ENCODE results near the gene SLC17A7.
A peak's percentile ranks its signal among the peaks of the same experiment; 100 is the strongest.
"Not testable (repeated sequence)": the region's sequence is repeated elsewhere in the genome, so short reads cannot be mapped to it uniquely, and the experiment has no call there.

Gene SLC17A7

GRCh38 chr19:49473868-49474541 lies 32.7 kb upstream of the SLC17A7 start, which contains the start of gene FLT3LG:
TSS of gene FLT3LG (plus strand) at chr19:49474215. CDS start at chr19:49474640, 425 bp downstream.
- H3K4me1 ChIP-seq (ENCODE audit: control insufficient read depth, insufficient read depth, low read depth, low read length): peaks cover 14% of the 10 kb centered on the region
- H3K9me3 ChIP-seq (ENCODE audit: control insufficient read depth, low read length): no peaks in the 10 kb centered on the region
- 11% methylated on average over 32 of the region's 33 CpGs for WGBS

GRCh38 chr19:49473501-49473867 lies 32.2 kb upstream of the SLC17A7 start:
- not testable (repeated sequence) for H2BK15ac ChIP-seq (ENCODE audit: low read depth, poor library complexity, severe bottlenecking); H2BK12ac ChIP-seq (ENCODE audit: low read length in 2 of 2); H4K91ac ChIP-seq (ENCODE audit: low read length); H3K27me3 ChIP-seq (ENCODE audit: control insufficient read depth in 1 of 2, insufficient read depth in 1 of 2, low read length in 2 of 2); H3K9me3 ChIP-seq (ENCODE audit: control insufficient read depth, low read length); H3K79me1 ChIP-seq (replicated peaks; ENCODE audit: low read length, poor library complexity, severe bottlenecking); DNase-seq; H2BK5ac ChIP-seq (ENCODE audit: low read depth, low read length, poor library complexity, severe bottlenecking); H3K27ac ChIP-seq (ENCODE audit: low read length, poor library complexity, severe bottlenecking); H3K23ac ChIP-seq (ENCODE audit: low read length in 2 of 2); H2BK120ac ChIP-seq (ENCODE audit: low read depth, low read length); H2AK5ac ChIP-seq (ENCODE audit: low read length, severe bottlenecking)
- peak overlapping the region; percentile 71 for H4K8ac ChIP-seq (ENCODE audit: low read length)
- peaks cover 0 to 17% of the 10 kb centered on the region in 2 experiments for H3K36me3 ChIP-seq (ENCODE audit: control insufficient read depth in 1 of 2, insufficient read depth in 2 of 2, low read depth in 1 of 2, low read length in 2 of 2)
- 86% methylated on average over 8 of the region's 9 CpGs for WGBS
- H3K4ac ChIP-seq (ENCODE audit: low read depth in 1 of 2, low read length in 2 of 2): peak overlapping the region in 1 of 2 experiments; percentile 19
- peak overlapping the region in 1 of 2 experiments; percentile 49 for H3K14ac ChIP-seq (ENCODE audit: low read length in 2 of 2)
- H3K9ac ChIP-seq (ENCODE audit: low read length): peak overlapping the region; percentile 89
- peaks cover 11% of the 10 kb centered on the region for H3K4me1 ChIP-seq (ENCODE audit: control insufficient read depth, insufficient read depth, low read depth, low read length)
- peak overlapping the region in 1 of 2 experiments; percentile 72 for H3K18ac ChIP-seq (ENCODE audit: low read depth in 1 of 2, low read length in 2 of 2)
- peak overlapping the region; percentile 97 for H2AFZ ChIP-seq (ENCODE audit: low read depth, low read length)
- H3K4me2 ChIP-seq (ENCODE audit: low read length, poor library complexity, severe bottlenecking): peak overlapping the region; percentile 81
- peak overlapping the region in 1 of 2 experiments; percentile 84 for H3K4me3 ChIP-seq (ENCODE audit: insufficient read depth in 1 of 2, low read depth in 1 of 2, low read length in 2 of 2)

More at GRCh38 chr19:49473868-49474541, 32.7 kb upstream of the SLC17A7 start, which contains the start of gene FLT3LG:
- DNase-seq: peak; percentile 87
- H3K79me1 ChIP-seq (replicated peaks; ENCODE audit: low read length, poor library complexity, severe bottlenecking): no peaks in the 10 kb centered on the region
- H4K8ac ChIP-seq (ENCODE audit: low read length): peak within 1 kb of the TSS; percentile 96
- peak within 1 kb of the TSS; percentile 65 to 88 for H3K18ac ChIP-seq (ENCODE audit: low read depth in 1 of 2, low read length in 2 of 2)
- H2BK120ac ChIP-seq (ENCODE audit: low read depth, low read length): no peak within 1 kb of the TSS
- H2AFZ ChIP-seq (ENCODE audit: low read depth, low read length): peak within 1 kb of the TSS; percentile 97
- peak within 1 kb of the TSS in 1 of 2 experiments; percentile 60 for H3K4ac ChIP-seq (ENCODE audit: low read depth in 1 of 2, low read length in 2 of 2)
- H3K9ac ChIP-seq (ENCODE audit: low read length): peak within 1 kb of the TSS; percentile 89
- peaks cover 0 to 7% of the 10 kb centered on the region in 2 experiments for H3K27me3 ChIP-seq (ENCODE audit: control insufficient read depth in 1 of 2, insufficient read depth in 1 of 2, low read length in 2 of 2)
- H3K4me3 ChIP-seq (ENCODE audit: insufficient read depth in 1 of 2, low read depth in 1 of 2, low read length in 2 of 2): peak within 1 kb of the TSS; percentile 54 to 84
- no peak within 1 kb of the TSS for H3K23ac ChIP-seq (ENCODE audit: low read length in 2 of 2)
- H3K14ac ChIP-seq (ENCODE audit: low read length in 2 of 2): peak within 1 kb of the TSS; percentile 45 to 49
- no peak within 1 kb of the TSS for H3K27ac ChIP-seq (ENCODE audit: low read length, poor library complexity, severe bottlenecking)
- peaks cover 0 to 12% of the 10 kb centered on the region in 2 experiments for H3K36me3 ChIP-seq (ENCODE audit: control insufficient read depth in 1 of 2, insufficient read depth in 2 of 2, low read depth in 1 of 2, low read length in 2 of 2)
- no peak within 1 kb of the TSS for H2BK5ac ChIP-seq (ENCODE audit: low read depth, low read length, poor library complexity, severe bottlenecking)
- peak within 1 kb of the TSS; percentile 32 to 63 for H2BK12ac ChIP-seq (ENCODE audit: low read length in 2 of 2)
- H2AK5ac ChIP-seq (ENCODE audit: low read length, severe bottlenecking): no peak within 1 kb of the TSS
- peak within 1 kb of the TSS; percentile 95 for H4K91ac ChIP-seq (ENCODE audit: low read length)
- H3K4me2 ChIP-seq (ENCODE audit: low read length, poor library complexity, severe bottlenecking): peak within 1 kb of the TSS; percentile 81
- peak within 1 kb of the TSS; percentile 15 for H2BK15ac ChIP-seq (ENCODE audit: low read depth, poor library complexity, severe bottlenecking)

- Histone ChIP-seq H3K79me1 (replicated peaks; ENCODE audit: low read length, poor library complexity, severe bottlenecking) (no peaks in the 10 kb centered on the region), H3K4ac (ENCODE audit: low read depth in 1 of 2, low read length in 2 of 2) (no peak overlapping the region), H2BK120ac (ENCODE audit: low read depth, low read length) (no peak overlapping the region), H3K4me2 (ENCODE audit: low read length, poor library complexity, severe bottlenecking) (no peak overlapping the region), H3K9me3 (ENCODE audit: control insufficient read depth, low read length) (no peaks in the 10 kb centered on the region), H3K14ac (ENCODE audit: low read length in 2 of 2) (no peak overlapping the region), H3K23ac (ENCODE audit: low read length in 2 of 2) (no peak overlapping the region), H3K36me3 (ENCODE audit: control insufficient read depth in 1 of 2, insufficient read depth in 2 of 2, low read depth in 1 of 2, low read length in 2 of 2) (peaks cover 0 to 22% of the 10 kb centered on the region in 2 experiments), H4K8ac (ENCODE audit: low read length) (no peak overlapping the region), H4K91ac (ENCODE audit: low read length) (no peak overlapping the region), H2BK15ac (ENCODE audit: low read depth, poor library complexity, severe bottlenecking) (no peak overlapping the region), H3K27ac (ENCODE audit: low read length, poor library complexity, severe bottlenecking) (no peak overlapping the region), H3K9ac (ENCODE audit: low read length) (no peak overlapping the region), H2AFZ (ENCODE audit: low read depth, low read length) (no peak overlapping the region), H3K27me3 (ENCODE audit: control insufficient read depth in 1 of 2, insufficient read depth in 1 of 2, low read length in 2 of 2) (peaks cover 0 to 7% of the 10 kb centered on the region in 2 experiments), H3K4me1 (ENCODE audit: control insufficient read depth, insufficient read depth, low read depth, low read length) (peaks cover 11% of the 10 kb centered on the region), H3K18ac (ENCODE audit: low read depth in 1 of 2, low read length in 2 of 2) (no peak overlapping the region), H2BK5ac (ENCODE audit: low read depth, low read length, poor library complexity, severe bottlenecking) (no peak overlapping the region), H2AK5ac (ENCODE audit: low read length, severe bottlenecking) (no peak overlapping the region), H2BK12ac (ENCODE audit: low read length in 2 of 2) (peak overlapping the region in 1 of 2 experiments; percentile 38), H3K4me3 (ENCODE audit: insufficient read depth in 1 of 2, low read depth in 1 of 2, low read length in 2 of 2) (no peak overlapping the region)
- no peak for DNase-seq
- 81% methylated on average over 9 of the region's 9 CpGs for WGBS
Measured at GRCh38 chr19:49472936-49473335, 31.6 kb upstream of the SLC17A7 start.

GRCh38 chr19:49470615-49470978 lies 29.3 kb upstream of the SLC17A7 start:
- Histone ChIP-seq H3K4me3 (ENCODE audit: insufficient read depth in 1 of 2, low read depth in 1 of 2, low read length in 2 of 2) (no peak overlapping the region), H3K4me2 (ENCODE audit: low read length, poor library complexity, severe bottlenecking) (no peak overlapping the region), H2AFZ (ENCODE audit: low read depth, low read length) (no peak overlapping the region), H3K79me1 (replicated peaks; ENCODE audit: low read length, poor library complexity, severe bottlenecking) (no peaks in the 10 kb centered on the region), H3K4me1 (ENCODE audit: control insufficient read depth, insufficient read depth, low read depth, low read length) (peaks cover 11% of the 10 kb centered on the region), H4K91ac (ENCODE audit: low read length) (no peak overlapping the region), H2AK5ac (ENCODE audit: low read length, severe bottlenecking) (no peak overlapping the region), H2BK12ac (ENCODE audit: low read length in 2 of 2) (no peak overlapping the region), H2BK5ac (ENCODE audit: low read depth, low read length, poor library complexity, severe bottlenecking) (no peak overlapping the region), H3K27me3 (ENCODE audit: control insufficient read depth in 1 of 2, insufficient read depth in 1 of 2, low read length in 2 of 2) (peaks cover 0 to 7% of the 10 kb centered on the region in 2 experiments), H3K14ac (ENCODE audit: low read length in 2 of 2) (no peak overlapping the region), H3K36me3 (ENCODE audit: control insufficient read depth in 1 of 2, insufficient read depth in 2 of 2, low read depth in 1 of 2, low read length in 2 of 2) (peaks cover 0 to 36% of the 10 kb centered on the region in 2 experiments), H3K23ac (ENCODE audit: low read length in 2 of 2) (no peak overlapping the region), H3K9ac (ENCODE audit: low read length) (no peak overlapping the region), H2BK120ac (ENCODE audit: low read depth, low read length) (no peak overlapping the region), H3K9me3 (ENCODE audit: control insufficient read depth, low read length) (no peaks in the 10 kb centered on the region), H3K27ac (ENCODE audit: low read length, poor library complexity, severe bottlenecking) (no peak overlapping the region), H2BK15ac (ENCODE audit: low read depth, poor library complexity, severe bottlenecking) (no peak overlapping the region), H3K4ac (ENCODE audit: low read depth in 1 of 2, low read length in 2 of 2) (no peak overlapping the region), H4K8ac (ENCODE audit: low read length) (no peak overlapping the region), H3K18ac (ENCODE audit: low read depth in 1 of 2, low read length in 2 of 2) (no peak overlapping the region)
- 97% methylated on average over 8 of the region's 8 CpGs for WGBS
- no peak for DNase-seq
